ENCODE results near the gene ZDHHC8. TPM values are rescaled to one million over a fixed set of nuclear protein-coding genes. Genes with fewer than 3 reads are reported as not detected.

ZDHHC8 gene
- polyA plus RNA-seq, 1 donor (not counting 4 experiments of a cell fraction or from before 2014, with no cell fraction given), result 16.0 TPM

GRCh38 chr22:20178075-20178914 lies 46.7 kb downstream of the ZDHHC8 start:
- Histone ChIP-seq H4K20me1 (ENCODE audit: control insufficient read depth, extremely low read depth, insufficient read depth, low read length) (no peaks in the 10 kb centered on the region), H3K9ac (ENCODE audit: control insufficient read depth, extremely low read depth, insufficient read depth, low read length) (no peak overlapping the region), H3K4me1 (ENCODE audit: control insufficient read depth, extremely low read depth, insufficient read depth, low read length) (no peaks in the 10 kb centered on the region), H2AFZ (ENCODE audit: control insufficient read depth, low read length) (no peak overlapping the region), H3K9me3 (ENCODE audit: control insufficient read depth, low read depth, low read length) (no peaks in the 10 kb centered on the region), H3K9me1 (ENCODE audit: control insufficient read depth, extremely low read depth, insufficient read depth, low read length) (no peaks in the 10 kb centered on the region), H3K36me3 (ENCODE audit: control insufficient read depth in 2 of 2, extremely low read depth in 1 of 2, insufficient read depth in 2 of 2, low read length in 2 of 2) (no peaks in the 10 kb centered on the region), H3K4me3 (ENCODE audit: control insufficient read depth in 2 of 3, extremely low read depth in 1 of 3, insufficient read depth in 2 of 3, low read depth in 1 of 3, low read length in 3 of 3) (no peak overlapping the region), H3K79me2 (ENCODE audit: control insufficient read depth, insufficient read depth, low read length) (no peaks in the 10 kb centered on the region), H3K27ac (ENCODE audit: control insufficient read depth, insufficient read depth, low read length) (no peak overlapping the region), H3K4me2 (ENCODE audit: control insufficient read depth, extremely low read depth, insufficient read depth, low read depth, low read length) (no peak overlapping the region), H3K27me3 (ENCODE audit: control insufficient read depth, extremely low read depth, insufficient read depth, low read length) (peaks cover 6% of the 10 kb centered on the region)
- dilution Hi-C loops (cut with MboI; ENCODE audit: extremely low pct_ligation_motif_present, low sequenced_read_pairs), result no loop called here
- no peak for DNase-seq (ENCODE audit: low read depth, low spot score)
- FAIRE-seq, result no peak
- TF ChIP-seq CTCF (optimal IDR thresholded peaks at IDR 0.05 in 1 of 3, IDR thresholded peaks at IDR 0.05 in 1 of 3, conservative IDR thresholded peaks at IDR 0.05 in 1 of 3; ENCODE audit: extremely low read depth in 1 of 3, insufficient read depth in 2 of 3, low read length in 3 of 3), result no peak

GRCh38 chr22:20178915-20179227 lies 47.3 kb downstream of the ZDHHC8 start:
- Histone ChIP-seq H3K4me2 (ENCODE audit: control insufficient read depth, extremely low read depth, insufficient read depth, low read depth, low read length) (no peak overlapping the region), H2AFZ (ENCODE audit: control insufficient read depth, low read length) (no peak overlapping the region), H3K79me2 (ENCODE audit: control insufficient read depth, insufficient read depth, low read length) (no peaks in the 10 kb centered on the region), H3K9me1 (ENCODE audit: control insufficient read depth, extremely low read depth, insufficient read depth, low read length) (no peaks in the 10 kb centered on the region), H3K27ac (ENCODE audit: control insufficient read depth, insufficient read depth, low read length) (no peak overlapping the region), H3K4me3 (ENCODE audit: control insufficient read depth in 2 of 3, extremely low read depth in 1 of 3, insufficient read depth in 2 of 3, low read depth in 1 of 3, low read length in 3 of 3) (no peak overlapping the region), H3K9ac (ENCODE audit: control insufficient read depth, extremely low read depth, insufficient read depth, low read length) (no peak overlapping the region), H3K4me1 (ENCODE audit: control insufficient read depth, extremely low read depth, insufficient read depth, low read length) (no peaks in the 10 kb centered on the region), H3K36me3 (ENCODE audit: control insufficient read depth in 2 of 2, extremely low read depth in 1 of 2, insufficient read depth in 2 of 2, low read length in 2 of 2) (no peaks in the 10 kb centered on the region), H3K9me3 (ENCODE audit: control insufficient read depth, low read depth, low read length) (no peaks in the 10 kb centered on the region), H4K20me1 (ENCODE audit: control insufficient read depth, extremely low read depth, insufficient read depth, low read length) (no peaks in the 10 kb centered on the region), H3K27me3 (ENCODE audit: control insufficient read depth, extremely low read depth, insufficient read depth, low read length) (peaks cover 6% of the 10 kb centered on the region)
- DNase-seq (ENCODE audit: low read depth, low spot score), result no peak
- no peak for TF ChIP-seq CTCF (optimal IDR thresholded peaks at IDR 0.05 in 1 of 3, IDR thresholded peaks at IDR 0.05 in 1 of 3, conservative IDR thresholded peaks at IDR 0.05 in 1 of 3; ENCODE audit: extremely low read depth in 1 of 3, insufficient read depth in 2 of 3, low read length in 3 of 3)
- no peak for TF ChIP-seq EZH2 (IDR thresholded peaks at IDR 0.05; ENCODE audit: low read length)
- dilution Hi-C loops (cut with MboI; ENCODE audit: extremely low pct_ligation_motif_present, low sequenced_read_pairs), result no loop called here
- FAIRE-seq, result no peak
